Right hindlimb (tissue), 1 donor: ENCODE measurements around the gene ZNF362.
A peak's percentile ranks its signal among the peaks of the same experiment; 100 is the strongest.

ENCODE experiments used
- DNase-seq: peaks from one replicate; pipeline ENCODE4 v3.0.0-alpha.2; 2018

Gene ZNF362

GRCh38 chr1:33349081-33349759 is 92.9 kb downstream of the ZNF362 start:
- DNase-seq, result peak; percentile 60

- peak; percentile 92 for DNase-seq
These were observed 93.7 kb downstream of the ZNF362 start for GRCh38 chr1:33349778-33350610.
